IMR-90 (cell line): Measurements from ENCODE around the gene SLC45A2.

Experiments
- BHLHE40 ChIP-seq: fragments of 150-350 bp; IDR thresholded peaks from 2 replicates; pipeline ENCODE4 v1.6.1; 2016; ENCODE audit warnings: mild to moderate bottlenecking, low read depth, low read length
- CHD1 ChIP-seq: IDR thresholded peaks from 2 replicates; pipeline ENCODE4 v1.6.1; 2012; ENCODE audit warnings: low read depth, low read length, improper control_type of control experiment
- CTCF ChIP-seq: conservative IDR thresholded peaks from 2 replicates; pipeline ENCODE4 v1.5.1; 2012; ENCODE audit warnings: mild to moderate bottlenecking, low read depth, low read length, improper control_type of control experiment
- ELK1 ChIP-seq: fragments of 150-350 bp; IDR thresholded peaks from 2 replicates; pipeline ENCODE4 v1.6.1; 2016; ENCODE audit warnings: low read depth, mild to moderate bottlenecking, low read length, moderate library complexity, borderline replicate concordance
- POLR2A ChIP-seq: IDR thresholded peaks from 2 replicates; pipeline ENCODE4 v1.6.1; 2012; ENCODE audit warnings: mild to moderate bottlenecking, low read depth, low read length
- RAD21 ChIP-seq: IDR thresholded peaks from 2 replicates; pipeline ENCODE4 v1.6.1; 2012; ENCODE audit warnings: low read length, improper control_type of control experiment
- RCOR1 ChIP-seq: IDR thresholded peaks from 2 replicates; pipeline ENCODE4 v1.6.1; 2012; ENCODE audit warnings: mild to moderate bottlenecking, low read length, improper control_type of control experiment; ENCODE audit not compliant: insufficient replicate concordance
- RFX5 ChIP-seq: IDR thresholded peaks from 2 replicates; pipeline ENCODE4 v1.8.0; 2012; ENCODE audit warnings: low read depth, mild to moderate bottlenecking, low read length, moderate library complexity
- SMC3 ChIP-seq: fragments of 150-350 bp; IDR thresholded peaks from 2 replicates; pipeline ENCODE4 v1.6.1; 2016; ENCODE audit warnings: low read depth, mild to moderate bottlenecking, antibody characterized with exemption, low read length, moderate library complexity

- TF ChIP-seq POLR2A: no peak
- TF ChIP-seq CTCF: no peak
- no peak for TF ChIP-seq RFX5
- no peak for TF ChIP-seq RCOR1
- TF ChIP-seq BHLHE40: no peak
- TF ChIP-seq CHD1: no peak
- no peak for TF ChIP-seq ELK1
- no peak for TF ChIP-seq SMC3
- TF ChIP-seq RAD21: no peak
Observed at GRCh38 chr5:33976307-33976706, 8.2 kb downstream of the SLC45A2 start.
